ENCODE data around the gene AFF3. TPM values are rescaled to one million over a fixed set of nuclear protein-coding genes. Genes with fewer than 3 reads are reported as not detected.

AFF3 gene
- total and polyA plus RNA-seq, 2 of the 8 experiments (the other 6 are each of a cell fraction or from before 2014, with no cell fraction given) = 0.27 to 3.0 TPM

GRCh38 chr2:99571021-99571420 is 571.4 kb downstream of the AFF3 start:
- H3K56ac ChIP-seq (replicated peaks; ENCODE audit: insufficient read length, low read depth, low read length) = no peak overlapping the region
- H2BK5ac ChIP-seq (ENCODE audit: low read depth, low read length) = no peak overlapping the region
- no peaks in the 10 kb centered on the region for H3K79me2 ChIP-seq (ENCODE audit: control insufficient read depth in 1 of 2, insufficient read depth in 2 of 2, low read length in 2 of 2)
- 94% methylated on average over 4 of the region's 4 CpGs; no CpG with 5 or more reads in 1 of the 2 experiments for WGBS, 2 experiments (ENCODE audit: extremely low coverage in 1 of 2, insufficient coverage in 1 of 2, insufficient read length in 1 of 2, insufficient replicate concordance in 2 of 2, low coverage in 1 of 2, low lambda C conversion rate in 2 of 2, missing lambda C conversion rate in 1 of 2)
- no peak overlapping the region for H3K4me2 ChIP-seq (ENCODE audit: insufficient read depth in 1 of 2, low read depth in 2 of 2, low read length in 2 of 2)
- no peaks in the 10 kb centered on the region for H3K9me3 ChIP-seq (ENCODE audit: insufficient read depth in 2 of 2, low read depth in 1 of 2, low read length in 1 of 2)
- H2BK20ac ChIP-seq (ENCODE audit: low read length) = no peak overlapping the region
- H3K23me2 ChIP-seq (ENCODE audit: low read depth, low read length) = no peaks in the 10 kb centered on the region
- no peaks in the 10 kb centered on the region for H4K20me1 ChIP-seq (replicated peaks in 1 of 2; ENCODE audit: control insufficient read depth in 1 of 2, insufficient read depth in 2 of 2, low read length in 2 of 2)
- no peak for DNase-seq (ENCODE audit: low read depth in 1 of 2, low spot score in 2 of 2)
- H3K4me3 ChIP-seq (ENCODE audit: extremely low read depth in 1 of 4, insufficient read depth in 2 of 4, low read depth in 3 of 4, low read length in 4 of 4) = no peak overlapping the region
- H3K79me1 ChIP-seq (ENCODE audit: low read depth, low read length) = no peaks in the 10 kb centered on the region
- no peak overlapping the region for H3K23ac ChIP-seq (ENCODE audit: insufficient read length)
- H2BK12ac ChIP-seq (ENCODE audit: low read depth, low read length) = no peak overlapping the region
- no peak overlapping the region for H3K4ac ChIP-seq (replicated peaks; ENCODE audit: insufficient read length, low read depth, low read length)
- no peak for FAIRE-seq
- no peak overlapping the region for H3K9ac ChIP-seq (replicated peaks in 1 of 4; ENCODE audit: extremely low read depth in 1 of 4, low read depth in 3 of 4, low read length in 3 of 4)
- no peak overlapping the region for H3K18ac ChIP-seq (ENCODE audit: extremely low read depth, low read length)
- H4K5ac ChIP-seq (ENCODE audit: insufficient read length, low read depth, low read length) = no peak overlapping the region
- H3K27me3 ChIP-seq (replicated peaks in 1 of 4; ENCODE audit: control insufficient read depth in 3 of 4, extremely low read depth in 1 of 4, insufficient read depth in 3 of 4, low read length in 3 of 4) = no peaks in the 10 kb centered on the region
- peaks cover 0 to 8% (median 2%) of the 10 kb centered on the region in 4 experiments; a peak in 5 of 7 replicates for H3K4me1 ChIP-seq (replicated peaks in 1 of 4; ENCODE audit: control insufficient read depth in 3 of 4, insufficient read depth in 4 of 4, low read length in 3 of 4)
- H3K36me3 ChIP-seq (ENCODE audit: control insufficient read depth in 2 of 4, insufficient read depth in 4 of 4, low read length in 3 of 4) = no peaks in the 10 kb centered on the region
- POLR2A ChIA-PET (ENCODE audit: partially characterized antibody) = no interaction called here
- H2AFZ ChIP-seq (ENCODE audit: low read length) = no peak overlapping the region
- H2BK120ac ChIP-seq (replicated peaks; ENCODE audit: low read depth, low read length) = no peak overlapping the region
- CTCF ChIA-PET (ENCODE audit: partially characterized antibody) = interaction anchor here (0.8 to 1.4 kb wide), 5 partner anchors 12 to 690 kb away, joined by 3 to 4 read pairs (median 3); no protein-coding TSS in a partner anchor
- no peak overlapping the region; the same call in 1 of the 2 replicates for H2BK15ac ChIP-seq (ENCODE audit: low read length)
- H4K8ac ChIP-seq (ENCODE audit: extremely low read depth, insufficient read depth, low read length) = no peak overlapping the region
- H2AK5ac ChIP-seq (ENCODE audit: low read depth, low read length) = no peak overlapping the region
- H3K27ac ChIP-seq (ENCODE audit: low read depth, low read length) = no peak overlapping the region
- peak overlapping the region; percentile 3 for H4K91ac ChIP-seq (replicated peaks; ENCODE audit: insufficient read length, low read length)
- H3K14ac ChIP-seq (ENCODE audit: insufficient read length) = no peak overlapping the region
